LNCaP clone FGC (cell line): Measurements from ENCODE around the gene VPS13A.

ENCODE experiments used
- DNase-seq: peaks from one replicate; pipeline ENCODE4 v3.0.0-alpha.2; 2011; ENCODE audit warnings: low read depth
- H3K4me3 ChIP-seq: 2 replicates; pipeline ENCODE4 v1.5.1; 2011; ENCODE audit warnings: mild to moderate bottlenecking, low read depth, low read length, control low read depth
- TF ChIP-seq, protein P1 (sequence below): IDR thresholded peaks from 2 replicates; pipeline ENCODE4 v1.5.1; 2012; ENCODE audit warnings: mild to moderate bottlenecking; ENCODE audit not compliant: control insufficient read depth, insufficient read depth; ENCODE audit errors: extremely low read depth

VPS13A gene

DNA sequence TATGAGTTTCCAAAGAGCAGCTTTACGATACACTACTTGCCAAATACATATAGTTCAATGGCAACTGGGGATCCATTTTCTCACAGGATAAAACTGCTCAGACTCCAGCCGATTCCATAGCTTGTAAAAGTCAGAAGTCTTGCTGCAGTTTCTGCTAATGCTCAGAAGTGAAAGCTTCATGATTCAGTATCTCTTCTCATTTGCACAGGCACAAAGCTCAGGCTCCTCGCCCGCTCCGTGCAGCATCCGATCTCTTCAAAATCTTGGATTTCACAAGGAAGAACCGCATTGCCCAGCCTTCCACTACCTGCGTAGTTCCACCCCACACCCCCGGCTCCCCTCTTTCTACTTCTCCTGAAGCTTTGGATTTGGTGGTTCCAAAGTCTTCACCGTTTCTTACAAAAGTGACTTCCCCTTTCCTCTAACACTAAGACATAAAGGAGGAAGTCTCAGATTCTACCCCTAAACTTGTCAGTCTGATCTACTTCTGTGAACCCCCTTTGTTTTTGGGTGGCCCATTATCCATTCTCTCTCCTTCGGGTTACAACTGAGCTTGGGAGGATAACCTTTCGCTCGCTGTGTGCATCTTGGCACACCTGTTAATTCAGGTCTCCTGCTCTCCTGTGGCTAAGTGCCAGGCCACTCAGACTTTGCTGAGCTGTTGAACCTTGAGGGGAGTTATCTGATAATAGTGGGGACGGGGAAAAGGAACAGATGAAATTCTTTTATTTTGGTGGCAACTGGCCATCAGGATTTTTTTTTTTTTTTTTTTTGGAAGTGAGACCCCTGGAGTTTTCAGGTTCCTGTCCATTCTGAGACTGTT, 276.7 kb downstream of the VPS13A start:
- TF ChIP-seq, protein P1, sequence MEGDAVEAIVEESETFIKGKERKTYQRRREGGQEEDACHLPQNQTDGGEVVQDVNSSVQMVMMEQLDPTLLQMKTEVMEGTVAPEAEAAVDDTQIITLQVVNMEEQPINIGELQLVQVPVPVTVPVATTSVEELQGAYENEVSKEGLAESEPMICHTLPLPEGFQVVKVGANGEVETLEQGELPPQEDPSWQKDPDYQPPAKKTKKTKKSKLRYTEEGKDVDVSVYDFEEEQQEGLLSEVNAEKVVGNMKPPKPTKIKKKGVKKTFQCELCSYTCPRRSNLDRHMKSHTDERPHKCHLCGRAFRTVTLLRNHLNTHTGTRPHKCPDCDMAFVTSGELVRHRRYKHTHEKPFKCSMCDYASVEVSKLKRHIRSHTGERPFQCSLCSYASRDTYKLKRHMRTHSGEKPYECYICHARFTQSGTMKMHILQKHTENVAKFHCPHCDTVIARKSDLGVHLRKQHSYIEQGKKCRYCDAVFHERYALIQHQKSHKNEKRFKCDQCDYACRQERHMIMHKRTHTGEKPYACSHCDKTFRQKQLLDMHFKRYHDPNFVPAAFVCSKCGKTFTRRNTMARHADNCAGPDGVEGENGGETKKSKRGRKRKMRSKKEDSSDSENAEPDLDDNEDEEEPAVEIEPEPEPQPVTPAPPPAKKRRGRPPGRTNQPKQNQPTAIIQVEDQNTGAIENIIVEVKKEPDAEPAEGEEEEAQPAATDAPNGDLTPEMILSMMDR: no peak
- no peak for DNase-seq
- no peak overlapping the region for H3K4me3 ChIP-seq

GRCh38 chr9:77454663-77455062, 277.3 kb downstream of the VPS13A start:
- TF ChIP-seq, protein P1: no peak
- H3K4me3 ChIP-seq: no peak overlapping the region
- no peak for DNase-seq

GRCh38 chr9:77455312-77455927, 278.1 kb downstream of the VPS13A start:
- TF ChIP-seq, protein P1: peak; percentile 63
- DNase-seq: no peak
- H3K4me3 ChIP-seq: no peak overlapping the region

GRCh38 chr9:77456829-77457437, 279.6 kb downstream of the VPS13A start:
- TF ChIP-seq, protein P1: peak; percentile 88
- DNase-seq: peak; percentile 83
- H3K4me3 ChIP-seq: no peak overlapping the region

- TF ChIP-seq, protein P1: peak; percentile 90
- no peak overlapping the region for H3K4me3 ChIP-seq
- no peak for DNase-seq
These were observed 280.7 kb downstream of the VPS13A start for GRCh38 chr9:77457916-77458592.

DNA sequence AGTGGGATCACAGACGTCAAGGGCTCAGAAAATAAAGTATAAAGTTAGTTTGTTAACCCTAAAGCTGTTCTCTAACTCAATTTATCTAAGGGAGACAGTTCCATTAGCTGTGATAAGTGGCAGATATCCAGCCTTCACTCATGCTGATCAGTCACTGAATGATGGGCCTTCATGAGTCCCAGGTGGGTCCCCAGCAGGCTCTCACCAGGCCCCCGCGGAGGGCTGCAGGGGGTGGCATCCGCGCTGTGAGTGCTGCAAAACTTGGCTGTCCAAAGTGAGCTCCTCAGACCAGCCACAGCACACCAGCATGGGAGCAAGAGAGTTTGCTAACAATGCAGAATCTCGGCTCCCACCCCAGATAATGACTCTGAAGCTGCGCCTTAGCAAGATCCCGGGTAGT, 283.6 kb downstream of the VPS13A start:
- no peak for DNase-seq
- TF ChIP-seq, protein P1: no peak

More for the DNA sequence above, 283.6 kb downstream of the VPS13A start:
- no peak overlapping the region for H3K4me3 ChIP-seq
